Endothelial cell of umbilical vein (primary cell): ENCODE data around the gene BNC2. TPM values are rescaled to one million over a fixed set of nuclear protein-coding genes. Genes with fewer than 3 reads are reported as not detected.
"Not testable (repeated sequence)": the region's sequence is repeated elsewhere in the genome, so short reads cannot be mapped to it uniquely, and the experiment has no call there.

Source experiments
- BruUV-seq: library from RNA; stranded (reverse); fragments of 400-500 nt; replicated peaks from 2 replicates; lab custom pipeline; 2021; lab: Mats Ljungman, UMichigan
- CTCF ChIA-PET: fragments of 300-600, 350-600 bp; sonication (Branson Sonifier 250); formaldehyde crosslinking; loops from one replicate; lab custom pipeline; 2021; ENCODE audit warnings: antibody characterized with exemption, inconsistent platforms; lab: Charles Lee
- POLR2A ChIA-PET: fragments of 300-600, 350-600 bp; sonication (Branson Sonifier 250); formaldehyde crosslinking; loops from one replicate; lab custom pipeline; 2021; ENCODE audit warnings: antibody characterized with exemption, inconsistent platforms; lab: Charles Lee
- DNase-seq: peaks from one replicate; pipeline ENCODE4 v3.0.0-alpha.2; 2011; ENCODE audit warnings: low read depth, low spot score
- FAIRE-seq: peaks from 2 replicates; lab custom pipeline; 2011; peaks lifted over from hg19 to GRCh38; lab: Jason Lieb, UNC
- H2AFZ ChIP-seq: 2 replicates; pipeline ENCODE4 v1.6.0; 2012; ENCODE audit warnings: low read depth, low read length, control low read depth, inconsistent platforms
- H3K27ac ChIP-seq: 2 replicates; pipeline ENCODE4 v1.5.1; 2011; ENCODE audit warnings: low read depth, mild to moderate bottlenecking, control low read depth, low read length, moderate library complexity; ENCODE audit not compliant: insufficient read depth
- H3K27me3 ChIP-seq, 2 experiments: 2 replicates each; pipeline versions ENCODE4 v1.6.0 to v1.6.1; 2011; ENCODE audit warnings: low read length in 2 of 2, mixed read lengths in 1 of 2; ENCODE audit not compliant: control insufficient read depth in 2 of 2, insufficient read depth in 2 of 2
- H3K36me3 ChIP-seq, 2 experiments: 2 replicates in 1 of 2; 3 replicates in 1 of 2; pipeline ENCODE4 v1.5.1; 2011; ENCODE audit warnings: low read length in 2 of 2, mild to moderate bottlenecking in 1 of 2, moderate library complexity in 1 of 2; ENCODE audit not compliant: control insufficient read depth in 2 of 2, insufficient read depth in 2 of 2; ENCODE audit errors: extremely low read depth in 1 of 2
- H3K4me1 ChIP-seq: 3 replicates; pipeline ENCODE4 v1.5.1; 2011; ENCODE audit warnings: mild to moderate bottlenecking, low read length; ENCODE audit not compliant: control insufficient read depth, insufficient read depth; ENCODE audit errors: extremely low read depth
- H3K4me2 ChIP-seq: 2 replicates; pipeline ENCODE4 v1.6.1; 2011; ENCODE audit warnings: low read length, control low read depth, mixed read lengths; ENCODE audit not compliant: insufficient read depth
- H3K4me3 ChIP-seq, 3 experiments: fragments of 200-600 bp in 1 of 3; sonication (generic), shearing (Covaris generic) in 1 of 3; replicated peaks in 1 of 3; 2 replicates each; pipeline ENCODE4 v1.5.1; 2011 to 2016; ENCODE audit warnings: control low read depth in 3 of 3, low read length in 3 of 3, mild to moderate bottlenecking in 2 of 3, inconsistent platforms in 1 of 3, low read depth in 1 of 3, moderate library complexity in 1 of 3; ENCODE audit not compliant: insufficient read depth in 1 of 3
- H3K79me2 ChIP-seq: 2 replicates; pipeline ENCODE4 v1.6.0; 2012; ENCODE audit warnings: low read length, inconsistent platforms; ENCODE audit not compliant: control insufficient read depth, insufficient read depth
- H3K9ac ChIP-seq: replicated peaks from 2 replicates; pipeline ENCODE3; 2011; ENCODE audit warnings: low read length, control low read depth; ENCODE audit not compliant: insufficient read depth; ENCODE audit errors: extremely low read depth
- H3K9me1 ChIP-seq: replicated peaks from 3 replicates; pipeline ENCODE4 v1.6.0; 2011; ENCODE audit warnings: mild to moderate bottlenecking, low read length; ENCODE audit not compliant: control insufficient read depth, insufficient read depth; ENCODE audit errors: extremely low read depth
- H3K9me3 ChIP-seq: replicated peaks from 2 replicates; pipeline ENCODE4 v1.5.1; 2012; ENCODE audit warnings: low read length, inconsistent platforms; ENCODE audit not compliant: control insufficient read depth, insufficient read depth
- H4K20me1 ChIP-seq: replicated peaks from 2 replicates; pipeline ENCODE3; 2011; ENCODE audit warnings: mild to moderate bottlenecking, low read length; ENCODE audit not compliant: control insufficient read depth, insufficient read depth; ENCODE audit errors: extremely low read depth
- CTCF ChIP-seq, 2 donors: IDR thresholded peaks; 1 replicate in 1 of 2; 2 replicates in 1 of 2; pipeline ENCODE4 v1.5.1; 2011; ENCODE audit warnings: low read length in 2 of 2, mild to moderate bottlenecking in 2 of 2, moderate library complexity in 2 of 2, control low read depth in 1 of 2, inconsistent platforms in 1 of 2, low read depth in 1 of 2; ENCODE audit not compliant: insufficient read depth in 1 of 2; ENCODE audit errors: extremely low read depth in 1 of 2
- EZH2 ChIP-seq: IDR thresholded peaks from 2 replicates; pipeline ENCODE4 v1.6.1; 2012; ENCODE audit warnings: borderline replicate concordance, low read depth, mild to moderate bottlenecking, moderate library complexity, low read length, inconsistent platforms; ENCODE audit not compliant: severe bottlenecking
- FOS ChIP-seq: IDR thresholded peaks from 2 replicates; pipeline ENCODE4 v1.6.1; 2011; ENCODE audit warnings: mild to moderate bottlenecking, low read length, moderate library complexity, borderline replicate concordance; ENCODE audit not compliant: insufficient read depth
- GATA2 ChIP-seq: IDR thresholded peaks from 2 replicates; pipeline ENCODE4 v1.7.0; 2011; ENCODE audit warnings: low read depth, mild to moderate bottlenecking, moderate library complexity, mixed read lengths, low read length; ENCODE audit not compliant: insufficient read length, insufficient read depth
- JUN ChIP-seq: IDR thresholded peaks from 2 replicates; pipeline ENCODE4 v1.6.1; 2011; ENCODE audit warnings: borderline replicate concordance, low read depth; ENCODE audit not compliant: insufficient read length, insufficient read depth
- MAX ChIP-seq: IDR thresholded peaks from 2 replicates; pipeline ENCODE4 v1.6.1; 2011; ENCODE audit not compliant: insufficient read depth, insufficient read length
- MYC ChIP-seq: IDR thresholded peaks from one replicate; pipeline ENCODE4 v1.6.1; 2011; ENCODE audit warnings: mild to moderate bottlenecking, low read depth, low read length
- POLR2A ChIP-seq: IDR thresholded peaks from 2 replicates; pipeline ENCODE4 v1.6.1; 2012; ENCODE audit warnings: low read depth, mild to moderate bottlenecking, control low read depth, low read length
- POLR2AphosphoS5 ChIP-seq: IDR thresholded peaks from 2 replicates; pipeline ENCODE4 v1.6.1; 2012; ENCODE audit warnings: low read depth, mild to moderate bottlenecking, control low read depth, low read length, moderate library complexity; ENCODE audit not compliant: insufficient read depth
- dilution Hi-C: fragments of 300-500 bp; cut with MboI; formaldehyde crosslinking; loops from one replicate; pipeline ENCODE4 v1.15.0; 2019; ENCODE audit warnings: low sequenced_read_pairs; ENCODE audit not compliant: extremely low pct_ligation_motif_present
- intact Hi-C: fragments of 100-400 bp; cut with micrococcal nuclease; formaldehyde crosslinking; loops from one replicate; pipeline ENCODE4 v1.10.0; 2022
- polyA plus RNA-seq, 4 experiments: library from polyadenylated mRNA; depleted of rRNA in 3 of 4; stranded (reverse) in 3 of 4; unstranded in 1 of 4; fragments of >200 nt; gene quantifications; 2 replicates each; pipeline versions ENCODE4 v1.2.1 to v1.2.3, GENCODE V29; 2011 to 2012; ENCODE audit warnings: missing spikeins in 1 of 4
- total RNA-seq: library from RNA; stranded (reverse); gene quantifications from 2 replicates; pipeline ENCODE4 v1.2.3, GENCODE V29; 2021

Gene BNC2
- total and polyA plus RNA-seq, 2 donors (not counting 3 experiments of a cell fraction or from before 2014, with no cell fraction given), result 12.1 to 34.3 TPM

GRCh38 chr9:16540743-16541613 is 329.5 kb downstream of the BNC2 start:
- dilution Hi-C loops (no loop called here), intact Hi-C loops (no loop called here)
- no peak for DNase-seq
- POLR2A ChIA-PET, result no interaction called here
- H3K27ac ChIP-seq, result no peak overlapping the region
- CTCF ChIA-PET, result no interaction called here
- no peaks in the 10 kb centered on the region for H4K20me1 ChIP-seq
- no peak overlapping the region for H3K4me3 ChIP-seq
- no peaks in the 10 kb centered on the region for H3K9me3 ChIP-seq
- peaks cover 3% of the 10 kb centered on the region for H3K4me1 ChIP-seq
- H3K27me3 ChIP-seq, result no peaks in the 10 kb centered on the region
- no peak overlapping the region for H3K9ac ChIP-seq
- BruUV-seq, result no TSS peak
- no peak overlapping the region for H2AFZ ChIP-seq
- FAIRE-seq, result no peak
- peaks cover 5% of the 10 kb centered on the region for H3K9me1 ChIP-seq
- TF ChIP-seq CTCF (IDR thresholded peaks at IDR 0.05; ENCODE audit: extremely low read depth in 1 of 2, insufficient read depth in 1 of 2, low read depth in 1 of 2, low read length in 2 of 2) (no peak), POLR2A (no peak), MYC (no peak), MAX (no peak), FOS (no peak), JUN (no peak), POLR2AphosphoS5 (no peak), GATA2 (no peak), EZH2 (no peak)
- no peaks in the 10 kb centered on the region for H3K36me3 ChIP-seq
- no peak overlapping the region for H3K4me2 ChIP-seq
- H3K79me2 ChIP-seq, result no peaks in the 10 kb centered on the region

- H3K4me3 ChIP-seq, H3K4me2 ChIP-seq, H3K9me3 ChIP-seq, H3K79me2 ChIP-seq, H3K9ac ChIP-seq, H3K4me1 ChIP-seq, intact Hi-C loops, BruUV-seq, dilution Hi-C loops, H3K36me3 ChIP-seq, H3K27me3 ChIP-seq, POLR2A ChIA-PET, FAIRE-seq, H4K20me1 ChIP-seq, CTCF ChIA-PET, H3K27ac ChIP-seq, DNase-seq, H2AFZ ChIP-seq, H3K9me1 ChIP-seq: not testable (repeated sequence)
Measured at GRCh38 chr9:16539626-16540025, 330.8 kb downstream of the BNC2 start.
